DMS114 treated with DMSO at 0.1 percent for 48 hours (cell line): ENCODE measurements around the gene AIPL1.
A peak's percentile ranks its signal among the peaks of the same experiment; 100 is the strongest.
"Not testable (repeated sequence)": the region's sequence is repeated elsewhere in the genome, so short reads cannot be mapped to it uniquely, and the experiment has no call there.

ENCODE experiments used
- DNase-seq: peaks from one replicate; lab custom pipeline; 2025; ENCODE audit not compliant: unreplicated experiment; lab: John Stamatoyannopoulos, UW

Gene AIPL1, protein sequence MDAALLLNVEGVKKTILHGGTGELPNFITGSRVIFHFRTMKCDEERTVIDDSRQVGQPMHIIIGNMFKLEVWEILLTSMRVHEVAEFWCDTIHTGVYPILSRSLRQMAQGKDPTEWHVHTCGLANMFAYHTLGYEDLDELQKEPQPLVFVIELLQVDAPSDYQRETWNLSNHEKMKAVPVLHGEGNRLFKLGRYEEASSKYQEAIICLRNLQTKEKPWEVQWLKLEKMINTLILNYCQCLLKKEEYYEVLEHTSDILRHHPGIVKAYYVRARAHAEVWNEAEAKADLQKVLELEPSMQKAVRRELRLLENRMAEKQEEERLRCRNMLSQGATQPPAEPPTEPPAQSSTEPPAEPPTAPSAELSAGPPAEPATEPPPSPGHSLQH

DNA sequence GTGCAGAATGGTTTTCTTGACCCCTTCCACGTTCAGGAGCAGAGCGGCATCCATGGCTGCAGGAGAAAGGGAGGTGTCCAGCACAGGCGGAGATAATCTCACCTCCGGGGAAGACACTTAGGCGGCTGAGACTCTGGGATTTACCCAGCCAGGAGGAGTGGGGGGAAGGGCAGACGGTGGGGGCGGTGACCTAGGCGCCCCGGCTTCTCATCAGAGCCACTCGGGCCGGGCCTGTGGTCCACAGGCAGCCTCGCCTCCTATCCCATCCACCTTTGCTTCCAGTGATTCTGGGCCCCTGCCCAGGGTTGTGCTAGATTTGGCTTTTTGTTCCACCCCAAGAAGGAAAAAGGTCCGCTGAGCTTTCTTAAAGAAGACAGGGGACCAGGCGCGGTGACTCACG is at the start of gene AIPL1:
Gene AIPL1, minus strand, starts transcription at position 71 of the 400 bp plus-strand sequence. Its CDS starts 17 bp downstream, at position 54.
- DNase-seq: no peak

DNA sequence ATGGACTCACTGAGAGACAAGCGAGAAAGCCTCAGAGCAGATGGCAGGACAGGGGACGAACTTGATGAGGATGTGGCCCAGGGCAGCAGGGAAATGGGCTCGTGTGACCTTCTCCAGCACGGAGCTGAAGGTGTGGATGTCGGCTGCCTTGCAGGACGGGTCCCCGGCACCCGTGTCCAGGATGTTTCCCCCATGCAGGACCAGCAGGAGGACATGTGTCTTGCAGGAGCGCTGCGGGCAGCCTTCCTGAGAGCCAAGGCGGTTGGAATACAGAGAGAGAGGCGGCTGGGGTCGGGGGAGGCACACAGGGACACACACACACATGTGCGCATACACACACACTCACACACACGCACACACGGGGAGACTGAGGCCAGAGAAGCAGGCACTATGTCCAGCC is 48.6 kb upstream of the AIPL1 start:
- no peak for DNase-seq

DNA sequence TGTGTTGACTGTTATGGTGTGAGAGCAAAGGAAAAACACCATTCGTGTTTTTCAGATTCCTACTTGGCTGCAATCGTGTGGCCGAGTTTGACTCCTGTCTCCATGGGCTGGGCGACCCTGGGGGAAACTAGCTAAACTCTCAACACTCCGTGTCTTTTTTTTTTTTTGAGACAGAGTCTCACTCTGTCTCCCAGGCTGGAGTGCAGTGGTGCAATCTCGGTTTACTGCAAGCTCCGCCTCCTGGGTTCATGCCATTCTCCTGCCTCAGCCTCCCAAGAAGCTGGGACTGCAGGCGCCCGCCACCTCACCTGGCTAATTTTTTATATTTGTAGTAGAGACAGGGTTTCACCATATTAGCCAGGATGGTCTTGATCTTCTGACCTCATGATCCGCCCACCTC is 47.9 kb upstream of the AIPL1 start:
- not testable (repeated sequence) for DNase-seq

DNA sequence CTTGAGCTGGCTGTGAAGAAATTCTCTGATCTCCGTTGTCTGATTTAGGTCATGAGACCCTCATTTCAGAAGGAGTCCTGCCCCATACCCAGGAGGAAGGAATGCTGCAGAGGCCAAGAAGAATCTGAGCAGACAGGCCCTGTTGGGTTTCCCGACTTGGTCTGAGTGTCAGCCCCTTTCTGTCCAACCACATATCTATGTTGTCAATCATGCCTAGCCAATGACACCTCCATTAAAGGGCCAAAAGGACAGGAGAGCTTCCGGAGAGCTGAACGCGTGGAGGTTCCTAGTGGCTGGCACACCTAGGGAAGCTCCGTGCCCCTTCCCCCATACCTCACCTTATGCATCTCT is 47.2 kb upstream of the AIPL1 start:
- DNase-seq: no peak

DNA sequence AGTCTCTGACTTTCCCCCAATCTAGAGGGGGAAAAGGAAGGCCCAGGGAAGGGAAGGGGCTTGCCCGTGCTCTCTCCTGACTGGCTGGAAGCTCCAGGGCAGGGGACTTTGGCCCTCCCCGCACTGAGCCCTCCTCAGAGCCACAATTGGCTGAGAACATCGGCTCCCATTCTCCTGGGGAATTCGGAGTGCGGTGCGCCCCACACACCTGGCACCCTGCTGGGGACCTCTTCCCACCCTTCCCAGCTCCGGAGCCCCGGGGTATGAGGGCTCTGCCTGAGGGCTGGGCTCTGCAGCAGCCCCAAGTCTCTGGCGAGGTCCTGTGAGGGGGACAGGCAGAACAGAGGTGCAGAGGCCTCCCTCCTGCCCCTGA is 45.4 kb upstream of the AIPL1 start:
- DNase-seq: no peak

DNA sequence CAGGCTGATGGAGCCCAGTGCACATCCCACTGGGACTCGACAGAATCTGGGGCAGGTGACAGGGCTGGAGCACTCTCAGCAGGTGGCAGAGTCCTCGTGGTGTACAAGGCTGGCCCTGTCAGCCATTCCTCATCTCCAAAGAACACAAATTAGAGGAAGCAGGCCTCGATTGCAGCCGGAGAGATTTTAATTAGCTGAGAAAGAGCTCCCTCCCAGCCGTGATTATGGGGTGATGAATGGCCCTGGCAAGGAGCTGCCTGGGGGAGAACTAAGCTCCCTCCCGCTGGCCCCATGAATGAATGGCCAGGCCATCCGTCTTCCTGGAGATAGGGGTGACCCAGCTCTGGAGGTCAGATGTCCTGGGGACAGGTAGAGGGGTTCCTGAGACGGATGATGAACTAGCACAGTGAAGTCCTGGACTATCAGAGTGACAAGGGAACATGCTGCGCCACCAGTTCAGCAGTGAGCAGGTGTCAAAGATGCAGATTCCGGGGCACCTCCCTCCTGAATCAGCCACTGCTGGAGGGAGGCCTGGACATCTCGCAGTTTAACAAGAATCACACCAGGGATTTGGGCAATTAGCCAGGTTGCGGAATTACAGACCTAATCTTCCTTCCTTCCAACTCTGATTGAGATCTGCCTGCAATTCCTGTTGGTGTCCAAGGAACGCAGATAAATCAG is 44.8 kb upstream of the AIPL1 start:
- no peak for DNase-seq

DNA sequence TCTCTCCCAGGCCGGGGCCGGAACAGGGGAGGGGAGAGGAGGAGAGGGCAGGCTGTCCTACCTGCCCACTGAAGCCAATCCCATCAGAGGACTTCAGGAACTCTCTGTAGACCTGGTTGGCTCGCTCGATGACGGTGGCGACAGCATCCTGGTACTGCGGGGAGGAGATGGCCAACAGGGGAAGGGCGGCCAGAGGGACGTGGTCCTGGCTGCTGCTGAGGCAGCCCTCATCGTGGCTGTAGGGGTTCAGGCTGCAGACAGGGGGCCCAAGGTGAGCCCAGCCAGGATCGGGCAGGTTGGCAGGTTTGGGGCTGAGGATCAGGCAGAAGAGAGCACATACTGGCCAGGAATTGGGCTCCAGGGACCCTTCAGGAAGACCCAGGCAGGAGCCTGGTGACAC is 43.6 kb upstream of the AIPL1 start:
- DNase-seq: no peak

DNA sequence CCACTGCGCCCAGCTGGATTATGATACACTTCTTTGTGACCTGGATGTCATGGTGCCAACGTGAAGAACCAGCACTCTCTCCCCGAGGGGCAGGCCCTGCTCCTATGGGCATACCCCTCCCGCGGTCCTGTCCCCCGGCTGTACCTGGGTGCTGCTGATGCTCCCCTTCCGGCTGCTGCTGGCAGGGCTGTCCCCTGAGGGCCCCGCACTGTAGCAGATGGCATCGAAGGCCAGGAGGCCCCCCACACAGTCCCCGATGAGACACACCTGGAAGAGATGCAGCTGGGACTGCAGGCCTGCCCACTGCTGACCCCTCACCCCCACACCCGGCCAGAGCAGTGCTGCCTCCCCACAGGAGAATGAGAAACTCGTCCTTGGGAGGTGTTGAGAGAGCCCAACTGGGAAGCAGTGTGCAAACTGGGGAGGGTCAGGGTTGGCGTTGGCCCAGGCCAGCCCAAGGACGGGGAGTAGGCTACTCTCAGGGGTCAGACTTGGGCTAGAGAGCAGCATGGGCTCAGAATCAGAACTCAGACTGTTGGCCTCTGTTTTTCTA is 43.0 kb upstream of the AIPL1 start:
- no peak for DNase-seq

DNA sequence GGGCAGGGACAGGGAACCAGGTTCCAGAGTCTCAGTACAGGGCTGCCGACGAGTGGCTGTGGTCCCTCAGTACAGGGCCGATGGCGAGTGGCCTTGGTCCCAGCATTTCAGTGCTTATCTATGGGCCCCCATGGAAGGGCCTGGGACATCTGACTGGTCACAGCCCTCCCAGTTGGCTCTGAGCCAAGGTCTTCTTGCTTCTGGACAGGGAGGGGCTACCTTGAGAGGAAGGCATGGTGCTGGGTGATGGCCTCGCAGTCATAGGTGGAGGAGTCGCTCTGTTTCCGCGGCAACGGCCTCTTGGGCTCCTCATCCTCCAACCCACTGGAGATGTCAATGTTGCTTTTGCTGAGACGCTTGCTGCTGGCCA is 41.9 kb upstream of the AIPL1 start:
- DNase-seq: no peak

DNA sequence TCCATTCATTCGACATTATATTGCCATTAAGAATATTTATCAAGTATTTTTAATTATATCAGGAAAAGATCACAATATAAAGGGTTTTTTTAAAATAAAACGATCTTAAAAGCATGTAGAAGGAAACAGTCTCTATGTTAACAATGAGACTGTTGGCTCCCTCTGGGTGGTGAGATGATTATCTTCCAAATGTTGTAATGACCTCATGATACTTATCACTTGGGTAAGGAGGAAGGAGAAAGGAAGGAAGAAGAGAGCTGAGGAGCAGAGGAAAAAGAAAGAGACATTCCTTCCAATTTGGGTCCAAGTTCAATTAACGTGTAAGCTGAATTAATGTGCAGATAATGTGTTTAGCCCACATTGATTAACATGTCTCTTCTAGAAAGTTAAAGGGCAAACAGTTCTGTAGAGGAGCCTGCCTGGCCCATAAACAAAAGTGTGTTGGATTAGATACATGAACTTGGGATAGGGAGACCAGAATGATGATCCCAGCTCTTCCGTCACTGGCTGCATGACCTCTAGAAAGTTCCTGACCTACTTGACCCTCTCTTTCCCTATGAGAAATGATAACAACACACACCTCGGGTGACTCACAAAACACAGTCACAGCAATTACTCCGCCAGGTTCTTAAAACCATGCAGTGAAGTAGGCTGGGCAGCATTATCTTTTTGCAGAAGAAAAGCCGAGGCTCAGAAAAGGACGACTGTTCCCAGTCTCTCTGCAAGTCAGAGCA is 41.3 kb upstream of the AIPL1 start:
- DNase-seq: no peak

DNA sequence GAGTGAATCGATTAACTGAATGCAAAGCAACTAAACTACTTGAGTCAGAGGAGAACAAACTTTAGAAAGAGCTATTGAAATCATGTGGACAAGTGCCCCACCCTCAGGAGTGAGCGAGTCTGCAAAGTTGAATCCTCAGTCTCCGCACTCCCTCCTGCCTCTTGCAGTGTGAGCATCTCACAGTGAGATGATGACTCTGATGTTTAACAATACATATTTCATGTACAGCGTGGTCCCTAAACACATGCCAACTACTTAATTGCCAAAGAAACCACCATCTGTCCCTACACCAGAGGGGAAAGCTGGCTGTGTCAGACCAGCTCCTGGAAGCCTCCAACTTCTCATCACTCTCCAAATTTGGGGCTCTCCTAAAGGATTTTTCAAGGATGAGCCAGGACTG is 40.5 kb upstream of the AIPL1 start:
- no peak for DNase-seq

DNA sequence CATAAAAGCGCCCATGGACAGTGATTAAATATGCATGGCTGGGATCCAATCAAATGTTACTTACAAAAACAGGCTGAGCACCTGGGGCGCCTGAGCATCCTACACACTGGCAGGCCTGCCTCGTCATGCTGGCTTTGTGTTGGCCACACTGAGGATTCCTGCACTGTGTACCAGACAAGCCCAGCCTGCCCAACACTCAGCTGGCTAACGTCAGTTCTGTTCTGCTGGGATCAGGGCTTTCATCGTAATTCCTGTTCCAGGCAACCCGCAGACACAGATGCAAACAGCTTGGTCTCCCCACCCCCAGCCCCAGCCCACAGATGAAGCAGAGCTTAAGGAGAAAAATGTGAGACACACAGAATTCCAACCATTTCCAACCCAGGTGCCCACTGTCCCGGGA is 40.0 kb upstream of the AIPL1 start:
- DNase-seq: no peak

DNA sequence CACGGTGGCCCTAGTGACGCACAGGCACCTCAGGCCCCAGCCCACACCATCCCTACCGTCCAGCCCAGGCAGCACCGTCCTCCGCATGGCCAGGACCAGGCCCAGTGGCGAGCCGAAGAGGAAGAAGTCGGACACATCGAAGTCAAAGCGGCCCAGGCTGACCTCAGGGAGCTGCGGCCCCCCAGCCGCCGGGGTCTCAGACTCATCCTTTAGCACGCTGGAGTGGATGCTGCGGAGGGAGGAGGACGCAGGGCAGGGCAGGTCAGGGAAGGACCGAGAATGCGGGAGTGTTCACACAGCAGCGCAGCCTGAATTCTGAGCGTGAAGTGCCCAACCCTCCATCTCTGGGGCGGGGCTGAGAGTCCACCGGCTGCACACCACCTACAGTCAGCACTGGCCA is 39.5 kb upstream of the AIPL1 start:
- DNase-seq: no peak

DNA sequence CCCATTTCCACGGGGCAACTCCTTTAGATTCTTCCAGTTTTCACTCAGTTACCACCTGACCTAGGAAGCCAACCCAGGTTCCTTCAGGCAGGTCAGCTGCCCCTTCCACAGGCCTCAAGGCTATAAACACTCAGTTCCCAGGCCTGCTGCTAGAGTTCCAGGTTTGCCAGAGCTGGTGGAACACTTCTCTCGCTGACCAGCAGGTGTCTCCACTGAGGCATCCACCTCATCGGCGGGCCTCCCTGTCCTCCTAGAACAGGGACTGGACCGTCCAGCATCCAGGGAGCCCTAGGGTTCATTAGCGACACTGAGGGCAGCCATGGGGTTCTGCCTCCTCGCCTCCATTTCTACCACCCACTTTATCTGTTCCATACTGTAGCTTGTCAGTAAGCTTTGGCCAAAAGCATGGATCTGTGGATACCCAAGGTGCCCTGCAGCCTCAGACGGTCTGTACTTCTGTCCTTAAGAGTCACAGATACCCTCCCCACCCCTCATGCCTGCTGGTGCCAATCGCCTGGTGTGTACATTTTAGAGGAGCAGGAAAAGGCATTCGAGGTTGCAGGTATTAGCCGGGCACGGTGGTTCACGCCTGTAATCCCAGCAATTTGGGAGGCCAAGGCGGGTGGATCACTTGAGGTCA is 38.3 kb upstream of the AIPL1 start:
- peak; percentile 51 for DNase-seq

DNA sequence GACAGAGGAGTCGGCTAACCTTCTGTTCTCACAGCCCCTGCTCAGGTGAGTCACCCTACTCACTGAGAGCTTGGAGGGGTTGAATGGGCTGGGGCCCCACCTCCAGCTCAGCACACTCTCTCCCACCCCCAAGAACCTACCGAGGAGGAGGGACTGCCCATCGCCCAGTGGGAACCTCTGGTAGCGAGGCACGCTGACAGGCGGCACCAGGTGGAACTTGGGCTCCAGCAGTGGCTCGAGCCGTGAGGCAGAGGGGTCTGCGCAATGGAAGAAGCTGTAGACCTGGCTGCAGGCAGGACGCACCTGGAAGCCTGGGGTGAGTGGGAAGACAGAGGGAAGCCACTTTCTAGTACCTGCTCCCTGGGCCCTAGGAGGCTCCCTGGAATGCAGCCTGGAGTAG is 37.6 kb upstream of the AIPL1 start:
- no peak for DNase-seq

DNA sequence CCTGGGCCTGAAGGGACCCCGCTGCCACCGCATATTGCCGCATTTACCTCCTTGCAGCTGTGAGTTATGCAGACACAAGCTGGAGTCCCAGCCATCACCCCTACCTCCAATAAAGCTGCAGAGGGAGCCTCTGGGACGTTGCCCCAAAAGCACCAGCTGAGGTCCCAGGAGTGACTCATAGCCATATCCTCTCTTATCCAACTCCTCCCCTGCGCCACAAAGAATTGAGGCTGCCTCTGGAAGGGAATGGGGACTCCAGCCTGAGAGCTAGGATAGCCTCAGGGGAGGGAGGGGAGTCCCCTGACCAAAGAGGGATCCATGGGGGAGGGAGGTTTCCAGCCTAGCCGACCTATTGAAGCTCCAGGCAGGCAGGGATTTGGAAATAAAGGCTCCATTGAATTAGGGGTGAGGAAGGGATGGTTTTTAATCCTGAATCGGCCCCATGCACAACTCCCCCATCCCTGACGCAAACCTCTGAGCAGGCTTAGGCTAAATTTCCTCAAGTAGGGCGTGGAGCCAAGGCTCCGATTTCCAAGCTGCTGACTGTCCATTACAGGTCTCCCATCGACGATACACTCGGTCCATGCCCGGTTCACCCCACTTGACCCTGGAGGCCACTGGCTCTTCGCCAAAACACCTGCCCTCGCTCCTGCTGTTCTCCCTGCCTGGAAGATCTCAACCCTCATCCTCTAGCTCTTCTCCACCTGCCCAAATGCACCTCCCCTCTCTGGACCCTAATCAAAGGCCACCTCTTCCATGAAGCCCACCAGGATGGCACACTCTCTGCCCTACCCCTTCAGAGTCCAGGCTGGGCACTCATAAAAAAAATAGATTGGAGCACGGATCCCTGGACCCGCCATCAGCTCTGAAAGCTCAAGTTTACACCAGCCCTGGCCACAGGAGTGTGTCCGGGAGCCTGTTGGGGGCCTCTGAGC is 36.9 kb upstream of the AIPL1 start:
- DNase-seq: no peak

DNA sequence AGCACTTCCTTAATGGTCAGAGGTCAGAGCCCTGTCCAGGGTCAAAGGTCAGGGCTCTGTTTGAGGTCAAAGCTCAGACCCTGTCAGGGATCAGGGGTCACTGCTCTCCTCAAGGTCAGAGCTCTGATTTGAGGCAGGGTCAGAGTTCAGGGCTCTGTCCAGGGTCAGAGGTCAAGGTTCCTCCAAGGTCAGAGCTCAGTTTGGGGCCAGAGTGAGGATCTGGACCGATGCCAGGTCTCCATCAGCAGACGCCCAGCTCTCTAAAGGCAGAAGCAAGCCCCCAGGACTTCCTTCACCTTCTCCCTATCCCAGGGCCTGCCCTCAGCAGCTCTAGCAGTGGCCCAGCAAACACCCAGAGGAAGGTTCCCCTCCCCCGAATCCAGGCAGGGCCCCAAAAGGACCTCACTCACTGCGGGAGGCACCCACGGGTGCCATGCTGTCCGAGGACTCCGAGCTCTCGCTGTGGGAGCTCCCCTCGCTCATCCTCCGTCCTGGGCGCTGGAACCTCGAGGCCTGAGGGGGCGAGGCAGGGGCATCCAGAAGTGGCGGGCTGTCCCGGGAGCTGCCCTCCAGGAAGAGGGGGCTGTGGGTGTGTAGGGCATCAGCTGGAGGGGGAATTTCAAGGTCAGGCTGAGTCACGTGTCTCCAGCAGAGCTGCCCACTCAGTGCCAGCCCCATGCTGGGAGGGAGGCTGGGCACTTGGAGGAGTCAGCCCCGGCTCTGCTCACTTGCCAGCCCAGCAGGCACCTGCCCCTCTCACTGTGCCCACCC is 36.0 kb upstream of the AIPL1 start:
- DNase-seq: no peak

DNA sequence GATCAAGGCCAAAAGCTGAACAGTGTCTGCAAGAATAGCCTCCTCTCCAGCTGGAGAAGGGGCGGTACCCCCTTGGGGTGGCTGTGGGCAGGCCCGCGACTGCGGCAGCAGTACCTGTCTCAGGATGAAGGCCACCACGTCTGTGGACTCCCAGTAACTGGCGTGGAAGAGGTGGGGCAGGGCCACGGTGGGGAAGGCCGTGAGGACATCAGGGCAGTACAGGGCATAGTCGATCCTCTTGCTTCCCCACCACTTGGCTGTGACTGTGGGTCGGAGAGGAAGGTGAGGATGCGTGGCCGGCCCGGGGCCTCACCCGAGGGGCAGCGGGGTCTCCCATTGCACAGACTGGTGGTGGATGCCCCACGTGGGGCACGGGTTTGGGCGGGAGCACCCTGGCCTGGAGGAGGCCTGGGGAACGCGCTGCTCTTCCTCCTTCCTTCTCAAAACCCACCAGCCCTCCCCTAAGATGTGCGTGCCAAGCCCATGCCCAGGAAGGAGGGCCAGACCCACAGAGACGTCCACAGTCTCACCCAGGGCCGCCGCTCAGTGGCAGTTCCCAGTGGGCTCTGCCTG is 35.3 kb upstream of the AIPL1 start:
- DNase-seq: no peak

DNA sequence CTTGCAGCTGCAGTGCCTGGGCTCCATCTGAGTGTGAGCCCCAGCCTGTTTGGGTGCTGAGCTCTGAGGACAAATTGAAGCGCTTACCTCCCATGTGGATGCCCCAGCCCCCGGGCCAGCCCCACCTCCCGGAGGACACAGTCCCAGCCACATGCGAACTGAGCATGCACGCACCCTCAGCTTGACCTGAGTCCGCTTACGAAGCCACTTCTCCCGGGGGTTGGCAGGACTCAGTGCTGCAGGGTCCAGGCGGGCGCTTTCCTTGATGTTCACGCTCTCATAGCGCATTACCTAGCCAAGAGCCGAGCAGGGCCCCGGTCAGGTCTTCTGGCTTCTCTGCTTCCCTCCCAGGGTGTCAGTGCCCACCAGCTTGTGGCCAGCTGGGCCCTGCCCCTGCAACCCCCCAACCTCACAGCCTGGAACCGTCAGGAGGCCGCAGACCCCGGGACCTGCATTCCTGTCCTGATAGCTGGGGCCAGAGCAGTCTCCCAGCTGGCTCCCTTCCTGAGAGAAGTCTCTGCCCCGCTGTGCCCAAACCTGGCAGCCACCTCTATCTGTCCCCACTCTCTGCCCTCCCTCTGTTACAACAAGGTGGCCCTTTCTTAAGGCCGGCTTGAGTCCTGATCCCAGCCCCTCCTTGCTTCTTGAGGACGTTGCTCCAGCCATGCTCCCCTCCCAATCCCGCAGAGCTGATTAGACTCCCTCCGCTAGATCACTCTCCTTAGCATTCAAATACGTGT is 33.3 kb upstream of the AIPL1 start:
- no peak for DNase-seq
